Keratinocyte (primary cell): ENCODE measurements around the gene SERPINB12. TPM values are rescaled to one million over a fixed set of nuclear protein-coding genes. Genes with fewer than 3 reads are reported as not detected.
A peak's percentile ranks its signal among the peaks of the same experiment; 100 is the strongest.

Experiments used
- DNase-seq: peaks from one replicate; pipeline ENCODE4 v3.0.0-alpha.2; 2011; ENCODE audit warnings: low read depth, missing footprints, low spot score
- FAIRE-seq: peaks from 2 replicates; lab custom pipeline; 2011; peaks lifted over from hg19 to GRCh38; lab: Jason Lieb, UNC
- H2AFZ ChIP-seq: 2 replicates; pipeline ENCODE4 v1.6.0; 2012; ENCODE audit warnings: low read length, control low read depth, inconsistent platforms; ENCODE audit not compliant: control insufficient read depth
- H3K27ac ChIP-seq: 2 replicates; pipeline ENCODE4 v1.5.1; 2011; ENCODE audit warnings: low read length; ENCODE audit not compliant: control insufficient read depth, insufficient read depth
- H3K27me3 ChIP-seq: 3 replicates; pipeline ENCODE4 v1.6.0; 2011; ENCODE audit warnings: low read length; ENCODE audit not compliant: control insufficient read depth, insufficient read depth; ENCODE audit errors: extremely low read depth
- H3K36me3 ChIP-seq, 2 experiments: 2 replicates in 1 of 2; 3 replicates in 1 of 2; pipeline ENCODE4 v1.5.1; 2011; ENCODE audit warnings: low read length in 2 of 2, mild to moderate bottlenecking in 1 of 2; ENCODE audit not compliant: control insufficient read depth in 2 of 2, insufficient read depth in 2 of 2; ENCODE audit errors: extremely low read depth in 1 of 2
- H3K4me1 ChIP-seq: 3 replicates; pipeline ENCODE4 v1.5.1; 2011; ENCODE audit warnings: low read length; ENCODE audit not compliant: control insufficient read depth, insufficient read depth; ENCODE audit errors: extremely low read depth
- H3K4me2 ChIP-seq: 3 replicates; pipeline ENCODE4 v1.6.0; 2011; ENCODE audit warnings: low read depth, low read length; ENCODE audit not compliant: control insufficient read depth, insufficient read depth; ENCODE audit errors: extremely low read depth
- H3K4me3 ChIP-seq, 3 experiments: fragments of 200-600 bp in 1 of 3; sonication (generic) in 1 of 3; 2 replicates in 2 of 3; 3 replicates in 1 of 3; pipeline ENCODE4 v1.5.1; 2011 to 2016; ENCODE audit warnings: low read length in 3 of 3, mild to moderate bottlenecking in 3 of 3, control low read depth in 2 of 3, inconsistent platforms in 1 of 3, low read depth in 1 of 3, mixed read lengths in 1 of 3, mixed run types in 1 of 3, moderate library complexity in 1 of 3; ENCODE audit not compliant: control insufficient read depth in 2 of 3, insufficient read depth in 2 of 3; ENCODE audit errors: extremely low read depth in 1 of 3
- H3K79me2 ChIP-seq: 2 replicates; pipeline ENCODE4 v1.6.0; 2012; ENCODE audit warnings: low read length; ENCODE audit not compliant: control insufficient read depth, insufficient read depth
- H3K9ac ChIP-seq: 3 replicates; pipeline ENCODE4 v1.6.0; 2011; ENCODE audit warnings: low read length; ENCODE audit not compliant: control insufficient read depth, insufficient read depth; ENCODE audit errors: extremely low read depth
- H3K9me1 ChIP-seq: 3 replicates; pipeline ENCODE4 v1.6.0; 2011; ENCODE audit warnings: low read length; ENCODE audit not compliant: control insufficient read depth, insufficient read depth; ENCODE audit errors: extremely low read depth
- H3K9me3 ChIP-seq: 2 replicates; pipeline ENCODE4 v1.5.1; 2012; ENCODE audit warnings: low read depth, low read length; ENCODE audit not compliant: control insufficient read depth
- H4K20me1 ChIP-seq: 3 replicates; pipeline ENCODE4 v1.6.0; 2011; ENCODE audit warnings: low read length; ENCODE audit not compliant: control insufficient read depth, insufficient read depth; ENCODE audit errors: extremely low read depth
- CTCF ChIP-seq, 3 experiments: IDR thresholded peaks in 1 of 3; conservative IDR thresholded peaks in 1 of 3; optimal IDR thresholded peaks in 1 of 3; 2 replicates in 2 of 3; 3 replicates in 1 of 3; pipeline versions ENCODE3 to v1.5.1; 2011; ENCODE audit warnings: low read length in 3 of 3, mild to moderate bottlenecking in 3 of 3, moderate library complexity in 2 of 3, control low read depth in 1 of 3, inconsistent platforms in 1 of 3; ENCODE audit not compliant: insufficient read depth in 2 of 3; ENCODE audit errors: extremely low read depth in 1 of 3
- EZH2 ChIP-seq: IDR thresholded peaks from one replicate; pipeline ENCODE4 v1.6.1; 2012; ENCODE audit warnings: inconsistent platforms, mild to moderate bottlenecking, low read length, moderate library complexity
- dilution Hi-C: fragments of 300-500 bp; cut with MboI; formaldehyde crosslinking; loops from one replicate; pipeline ENCODE4 v1.7.0; 2020; ENCODE audit warnings: low sequenced_read_pairs; ENCODE audit not compliant: extremely low pct_ligation_motif_present
- polyA plus RNA-seq, 5 experiments: library from polyadenylated mRNA; depleted of rRNA in 3 of 5; stranded (reverse) in 3 of 5; stranded (forward) in 1 of 5; unstranded in 1 of 5; fragments of >200 nt; gene quantifications; 1 replicate in 1 of 5; 2 replicates in 3 of 5; 3 replicates in 1 of 5; pipeline versions ENCODE4 v1.2.1 to v1.2.3, GENCODE V29; 2011 to 2012; ENCODE audit warnings: missing spikeins in 2 of 5, low read depth in 1 of 5, low replicate concordance in 1 of 5

SERPINB12 gene
- polyA plus RNA-seq, 1 donor (not counting 4 experiments of a cell fraction or from before 2014, with no cell fraction given), result 0.10 TPM

DNA sequence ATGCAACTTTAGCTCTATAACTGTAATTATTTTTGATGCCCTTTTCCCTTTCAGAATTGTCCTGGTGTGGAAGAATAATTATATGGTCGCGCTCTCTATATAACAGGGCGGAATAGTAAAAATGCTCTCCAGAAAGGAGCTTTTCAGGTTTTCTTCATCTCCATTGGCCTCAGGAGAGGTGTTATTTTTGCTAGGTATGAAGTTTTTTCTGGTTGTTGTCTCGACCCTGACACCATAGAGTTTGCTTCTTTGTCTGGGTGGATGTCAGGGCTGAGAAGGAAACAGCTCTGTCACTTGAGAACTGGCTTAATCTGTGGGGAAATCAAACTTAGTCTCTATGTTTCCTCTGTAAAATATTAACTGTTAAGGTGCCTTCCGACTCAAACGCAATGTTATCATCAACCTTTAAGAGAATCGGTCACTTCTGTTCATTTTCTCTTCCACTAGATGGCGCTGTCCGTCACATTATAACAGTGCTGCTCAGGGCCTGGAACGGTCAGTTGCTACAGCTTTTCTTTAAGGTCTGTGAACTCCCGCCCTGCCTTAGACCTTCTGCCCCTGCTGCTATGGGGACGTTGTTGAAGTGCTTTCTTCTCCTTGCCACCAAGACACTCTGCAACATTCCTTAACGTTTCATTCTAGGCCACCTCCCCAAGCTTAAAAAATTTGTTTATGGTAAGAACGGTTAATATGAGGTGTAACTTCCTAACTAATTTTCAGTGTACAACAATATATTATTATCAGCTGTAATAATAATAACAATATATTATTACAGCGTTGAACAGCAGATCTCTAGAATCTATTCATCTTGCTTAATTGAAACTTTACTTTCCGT, 23.8 kb upstream of the SERPINB12 start:
- no peaks in the 10 kb centered on the region for H3K4me1 ChIP-seq
- no peak for TF ChIP-seq EZH2
- peak; percentile 47 to 76 (median 66) for TF ChIP-seq CTCF (optimal IDR thresholded peaks at IDR 0.05 in 1 of 3, IDR thresholded peaks at IDR 0.05 in 1 of 3, conservative IDR thresholded peaks at IDR 0.05 in 1 of 3; ENCODE audit: extremely low read depth in 1 of 3, insufficient read depth in 2 of 3, low read length in 3 of 3)
- no peaks in the 10 kb centered on the region for H3K27me3 ChIP-seq
- H2AFZ ChIP-seq, result peak overlapping the region; percentile 27
- no peak overlapping the region for H3K9ac ChIP-seq
- no peak overlapping the region for H3K27ac ChIP-seq
- FAIRE-seq, result peak; percentile 96
- H3K9me1 ChIP-seq, result no peaks in the 10 kb centered on the region
- no peaks in the 10 kb centered on the region for H4K20me1 ChIP-seq
- H3K4me2 ChIP-seq, result no peak overlapping the region
- dilution Hi-C loops, result no loop called here
- H3K9me3 ChIP-seq, result no peaks in the 10 kb centered on the region
- no peaks in the 10 kb centered on the region for H3K36me3 ChIP-seq
- H3K79me2 ChIP-seq, result no peaks in the 10 kb centered on the region
- DNase-seq, result no peak
- H3K4me3 ChIP-seq, result no peak overlapping the region

- FAIRE-seq (peak; percentile 17), DNase-seq (no peak)
- Histone ChIP-seq H3K4me2 (no peak overlapping the region), H3K4me1 (no peaks in the 10 kb centered on the region), H3K4me3 (no peak overlapping the region), H3K36me3 (no peaks in the 10 kb centered on the region), H3K27ac (no peak overlapping the region), H2AFZ (no peak overlapping the region), H3K9me1 (no peaks in the 10 kb centered on the region), H4K20me1 (no peaks in the 10 kb centered on the region), H3K27me3 (no peaks in the 10 kb centered on the region), H3K79me2 (no peaks in the 10 kb centered on the region), H3K9me3 (no peaks in the 10 kb centered on the region), H3K9ac (no peak overlapping the region)
- dilution Hi-C loops, result no loop called here
- TF ChIP-seq CTCF (optimal IDR thresholded peaks at IDR 0.05 in 1 of 3, IDR thresholded peaks at IDR 0.05 in 1 of 3, conservative IDR thresholded peaks at IDR 0.05 in 1 of 3; ENCODE audit: extremely low read depth in 1 of 3, insufficient read depth in 2 of 3, low read length in 3 of 3), result no peak
- no peak for TF ChIP-seq EZH2
Observed at GRCh38 chr18:63520053-63520685, 22.0 kb upstream of the SERPINB12 start.
